HepG2 (cell line): ENCODE data around the gene PTPRM. TPM values are rescaled to one million over a fixed set of nuclear protein-coding genes. Genes with fewer than 3 reads are reported as not detected.

Experiments
- ARID4A ChIP-seq: sonication (generic); formaldehyde crosslinking; IDR thresholded peaks from 2 replicates; pipeline ENCODE4 v1.5.0; 2020; ENCODE audit warnings: mild to moderate bottlenecking, missing genetic modification reagents, borderline replicate concordance
- CBX2 ChIP-seq, 2 experiments: fragments of 200-600 bp in 1 of 2; sonication (generic); formaldehyde crosslinking in 1 of 2; IDR thresholded peaks; 2 replicates each; pipeline versions ENCODE4 v1.7.0 to v1.8.1; 2018 to 2022; ENCODE audit warnings: low read depth in 2 of 2, low read length in 1 of 2, mild to moderate bottlenecking in 1 of 2, missing genetic modification reagents in 1 of 2
- DR1 ChIP-seq: sonication (generic); formaldehyde crosslinking; IDR thresholded peaks from 2 replicates; pipeline ENCODE4 v1.8.0; 2021; ENCODE audit warnings: mild to moderate bottlenecking, missing genetic modification reagents, inconsistent platforms
- FOXK2 ChIP-seq: fragments of 450-650 bp; IDR thresholded peaks from 2 replicates; pipeline ENCODE4 v1.6.1; 2016
- KDM5B ChIP-seq: sonication (generic); formaldehyde crosslinking; IDR thresholded peaks from 2 replicates; pipeline ENCODE4 v1.4.0; 2020; ENCODE audit warnings: missing genetic modification reagents, mild to moderate bottlenecking, borderline replicate concordance
- NR0B2 ChIP-seq: sonication (generic); formaldehyde crosslinking; IDR thresholded peaks from 2 replicates; pipeline ENCODE4 v1.4.0; 2020; ENCODE audit warnings: mild to moderate bottlenecking, missing genetic modification reagents
- SAP130 ChIP-seq: IDR thresholded peaks from 2 replicates; pipeline ENCODE4 v1.6.1; 2016; ENCODE audit warnings: low read depth
- SKI ChIP-seq: fragments of 450-650 bp; IDR thresholded peaks from one replicate; pipeline ENCODE4 v1.6.1; 2018; ENCODE audit warnings: mild to moderate bottlenecking; ENCODE audit not compliant: partially characterized antibody
- SOX5 ChIP-seq: IDR thresholded peaks from 2 replicates; pipeline ENCODE4 v1.6.1; 2016; ENCODE audit warnings: borderline replicate concordance
- SRSF1 ChIP-seq: fragments of 200-400 bp; formaldehyde crosslinking; optimal IDR thresholded peaks from 2 replicates; pipeline ENCODE3; 2017; ENCODE audit warnings: mild to moderate bottlenecking, low read depth, low read length, moderate library complexity
- THRA ChIP-seq: sonication (generic); formaldehyde crosslinking; IDR thresholded peaks from 2 replicates; pipeline ENCODE4 v1.4.0; 2020; ENCODE audit warnings: missing genetic modification reagents, borderline replicate concordance
- UBTF ChIP-seq: sonication (generic); formaldehyde crosslinking; IDR thresholded peaks from 2 replicates; pipeline ENCODE4 v1.4.0; 2020; ENCODE audit warnings: mild to moderate bottlenecking, missing genetic modification reagents
- ZNF18 ChIP-seq: sonication (generic); formaldehyde crosslinking; IDR thresholded peaks from 2 replicates; pipeline ENCODE4 v1.8.0; 2022; ENCODE audit warnings: mild to moderate bottlenecking, missing genetic modification reagents; ENCODE audit not compliant: insufficient replicate concordance
- ZNF24 ChIP-seq: fragments of 450-650 bp; IDR thresholded peaks from 2 replicates; pipeline ENCODE4 v1.6.1; 2017; ENCODE audit warnings: antibody characterized with exemption, mild to moderate bottlenecking
- ZNF326 ChIP-seq: sonication (generic); formaldehyde crosslinking; IDR thresholded peaks from 2 replicates; pipeline ENCODE4 v1.4.0; 2020; ENCODE audit warnings: missing genetic modification reagents, borderline replicate concordance
- ZNF747 ChIP-seq: sonication (generic); formaldehyde crosslinking; IDR thresholded peaks from 2 replicates; pipeline ENCODE4 v1.8.1; 2023; ENCODE audit warnings: missing genetic modification reagents, mild to moderate bottlenecking, borderline replicate concordance
- ZNF781 ChIP-seq: sonication (generic); formaldehyde crosslinking; IDR thresholded peaks from 2 replicates; pipeline ENCODE4 v1.5.1; 2020; ENCODE audit warnings: borderline replicate concordance, mild to moderate bottlenecking, missing genetic modification reagents; ENCODE audit errors: not compliant biosample characterization
- polyA plus RNA-seq, 8 experiments: library from polyadenylated mRNA; depleted of rRNA in 3 of 8; stranded (reverse) in 7 of 8; unstranded in 1 of 8; fragments of >200 nt; fragmentation: Illumina TruSeq in 4 of 8; extraction: Trizol in 4 of 8; gene quantifications; 2 replicates each; pipeline versions ENCODE4 v1.2.1 to v1.2.3, GENCODE V29; 2011 to 2016; ENCODE audit warnings: low read depth in 4 of 8, missing spikeins in 1 of 8, mixed read lengths in 1 of 8; ENCODE audit not compliant: insufficient read depth in 1 of 8
- total RNA-seq, 5 experiments: library from RNA; depleted of rRNA; stranded (reverse); fragments of >200 nt; fragmentation: Illumina TruSeq; extraction: Trizol; gene quantifications; 2 replicates each; pipeline ENCODE4 v1.2.3, GENCODE V29; 2016; ENCODE audit warnings: low read depth in 1 of 5

PTPRM gene
- total and polyA plus RNA-seq, 2 of the 13 experiments (the other 11 are each of a cell fraction or from before 2014, with no cell fraction given) = 12.6 to 108 TPM

GRCh38 chr18:8177330-8178016 is 610.4 kb downstream of the PTPRM start (continued):
- TF ChIP-seq ARID4A (CRISPR knock-in tag) = no peak; the same call in 1 of the 2 replicates
- TF ChIP-seq KDM5B (CRISPR knock-in tag) = no peak
- no peak for TF ChIP-seq ZNF781 (CRISPR knock-in tag)
- no peak for TF ChIP-seq ZNF18 (CRISPR knock-in tag)
- no peak for TF ChIP-seq SRSF1
- no peak for TF ChIP-seq CBX2 (IDR thresholded peaks at IDR 0.05; ENCODE audit: low read depth, low read length)
- TF ChIP-seq CBX2 (CRISPR knock-in tag; IDR thresholded peaks at IDR 0.05; ENCODE audit: low read depth) = no peak
- TF ChIP-seq SOX5 (CRISPR knock-in tag) = peak; percentile 64
- TF ChIP-seq ZNF747 = no peak
- TF ChIP-seq ZNF24 = no peak
- 0 out of 2 replicates have a peak, but pooled peaks have one; percentile 25 for TF ChIP-seq SAP130 (CRISPR knock-in tag)
- TF ChIP-seq NR0B2 (CRISPR knock-in tag) = no peak
- peak; percentile 94 for TF ChIP-seq THRA (CRISPR knock-in tag)
- no peak for TF ChIP-seq UBTF (CRISPR knock-in tag)
- no peak for TF ChIP-seq DR1 (CRISPR knock-in tag)
- no peak for TF ChIP-seq FOXK2
- TF ChIP-seq SKI = peak; percentile 94
- no peak for TF ChIP-seq ZNF326
